ENCODE data around the gene DENND2D.

DNA sequence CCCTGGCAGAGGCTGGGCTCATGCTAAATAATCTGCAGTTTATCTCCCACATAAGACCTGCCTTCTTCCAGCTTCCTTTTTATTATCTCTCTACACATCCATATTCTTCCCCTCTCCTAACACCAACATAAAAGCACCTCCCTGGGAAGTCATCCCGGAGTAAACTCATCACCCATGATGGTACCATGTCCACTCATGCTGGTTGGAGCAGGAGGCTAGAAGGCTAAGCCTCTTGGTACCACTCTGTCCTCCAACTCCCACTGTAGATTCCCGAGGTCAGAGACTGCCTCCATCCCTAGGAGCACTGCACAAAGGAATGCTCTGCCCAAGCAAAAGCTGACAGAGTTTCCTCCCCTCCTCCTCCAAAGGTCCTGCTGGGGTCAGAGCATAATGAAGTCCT is 4.2 kb downstream of the DENND2D start:
- TF ChIP-seq CTCF (IDR thresholded peaks at IDR 0.05) (no peak), POLR2A (IDR thresholded peaks at IDR 0.05) (no peak)

Measured in breast epithelium (tissue), 3 donors.